OCI-LY7 (cell line): ENCODE results near the gene CACTIN.

Source experiments
- CTCF ChIP-seq: fragments of 200-600 bp; sonication (generic); conservative IDR thresholded peaks from 2 replicates; pipeline ENCODE4 v1.5.1; 2014; ENCODE audit warnings: mild to moderate bottlenecking, antibody characterized with exemption, low read length, moderate library complexity, mixed read lengths
- EZH2phosphoT487 ChIP-seq: fragments of 200-600 bp; sonication (generic); IDR thresholded peaks from 2 replicates; pipeline ENCODE4 v1.6.1; 2018; ENCODE audit warnings: low read depth, borderline replicate concordance, mild to moderate bottlenecking, mixed run types, antibody characterized with exemption, low read length, moderate library complexity, mixed read lengths

- TF ChIP-seq CTCF (no peak), EZH2phosphoT487 (no peak)
Measured at GRCh38 chr19:3575260-3575741, 51.3 kb downstream of the CACTIN start.
